ENCODE data around the gene RHCE.
"Not testable (repeated sequence)": the region's sequence is repeated elsewhere in the genome, so short reads cannot be mapped to it uniquely, and the experiment has no call there.

DNA sequence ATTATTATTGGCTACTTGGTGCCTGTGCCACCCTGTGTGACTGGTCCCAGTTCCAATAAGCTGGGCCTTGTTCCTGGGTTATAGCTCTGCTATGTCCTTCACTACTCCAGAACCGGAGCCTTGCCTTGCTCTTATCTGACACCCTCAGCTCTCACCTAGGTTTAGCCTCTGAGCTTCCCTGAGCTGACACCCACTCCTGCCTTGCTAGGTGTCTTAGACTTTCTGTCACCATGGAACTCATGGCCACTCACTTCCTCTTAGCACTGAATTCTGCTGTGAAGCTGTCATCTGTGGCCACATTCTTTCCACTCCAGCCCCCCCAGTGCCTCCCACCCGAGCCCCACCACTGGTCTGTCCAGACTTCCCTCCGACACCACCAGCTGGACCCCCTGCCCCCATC, 30.9 kb downstream of the RHCE start:
- TF ChIP-seq EZH2 (IDR thresholded peaks at IDR 0.05; ENCODE audit: borderline replicate concordance, low read depth, low read length, poor library complexity, severe bottlenecking), result not testable (repeated sequence)
- TF ChIP-seq, protein P1, sequence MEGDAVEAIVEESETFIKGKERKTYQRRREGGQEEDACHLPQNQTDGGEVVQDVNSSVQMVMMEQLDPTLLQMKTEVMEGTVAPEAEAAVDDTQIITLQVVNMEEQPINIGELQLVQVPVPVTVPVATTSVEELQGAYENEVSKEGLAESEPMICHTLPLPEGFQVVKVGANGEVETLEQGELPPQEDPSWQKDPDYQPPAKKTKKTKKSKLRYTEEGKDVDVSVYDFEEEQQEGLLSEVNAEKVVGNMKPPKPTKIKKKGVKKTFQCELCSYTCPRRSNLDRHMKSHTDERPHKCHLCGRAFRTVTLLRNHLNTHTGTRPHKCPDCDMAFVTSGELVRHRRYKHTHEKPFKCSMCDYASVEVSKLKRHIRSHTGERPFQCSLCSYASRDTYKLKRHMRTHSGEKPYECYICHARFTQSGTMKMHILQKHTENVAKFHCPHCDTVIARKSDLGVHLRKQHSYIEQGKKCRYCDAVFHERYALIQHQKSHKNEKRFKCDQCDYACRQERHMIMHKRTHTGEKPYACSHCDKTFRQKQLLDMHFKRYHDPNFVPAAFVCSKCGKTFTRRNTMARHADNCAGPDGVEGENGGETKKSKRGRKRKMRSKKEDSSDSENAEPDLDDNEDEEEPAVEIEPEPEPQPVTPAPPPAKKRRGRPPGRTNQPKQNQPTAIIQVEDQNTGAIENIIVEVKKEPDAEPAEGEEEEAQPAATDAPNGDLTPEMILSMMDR (conservative IDR thresholded peaks at IDR 0.05; ENCODE audit: low read depth, low read length), result not testable (repeated sequence)

Measured in A673 (cell line).